ENCODE measurements around the gene ASPHD1.
"Not testable (repeated sequence)": the region's sequence is repeated elsewhere in the genome, so short reads cannot be mapped to it uniquely, and the experiment has no call there.

ASPHD1 gene

DNA sequence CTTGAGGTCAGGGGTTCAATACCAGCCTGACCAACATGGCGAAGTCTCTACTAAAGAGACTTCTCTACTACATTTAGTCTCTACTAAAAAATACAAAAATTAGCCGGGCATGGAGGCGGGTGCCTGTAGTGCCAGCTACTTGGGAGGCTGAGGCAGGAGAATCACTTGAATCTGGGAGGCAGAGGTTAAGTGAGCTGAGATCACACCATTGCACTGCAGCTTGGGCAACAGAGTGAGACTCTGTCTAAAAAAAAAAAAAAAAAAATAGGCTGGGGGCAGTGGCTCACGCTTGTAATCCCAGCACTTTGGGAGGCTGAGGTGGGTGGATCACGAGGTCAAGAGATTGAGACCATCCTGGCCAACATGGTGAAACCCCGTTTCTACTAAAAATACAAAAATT lies 9.6 kb downstream of the ASPHD1 start:
- not testable (repeated sequence) for DNase-seq

DNA sequence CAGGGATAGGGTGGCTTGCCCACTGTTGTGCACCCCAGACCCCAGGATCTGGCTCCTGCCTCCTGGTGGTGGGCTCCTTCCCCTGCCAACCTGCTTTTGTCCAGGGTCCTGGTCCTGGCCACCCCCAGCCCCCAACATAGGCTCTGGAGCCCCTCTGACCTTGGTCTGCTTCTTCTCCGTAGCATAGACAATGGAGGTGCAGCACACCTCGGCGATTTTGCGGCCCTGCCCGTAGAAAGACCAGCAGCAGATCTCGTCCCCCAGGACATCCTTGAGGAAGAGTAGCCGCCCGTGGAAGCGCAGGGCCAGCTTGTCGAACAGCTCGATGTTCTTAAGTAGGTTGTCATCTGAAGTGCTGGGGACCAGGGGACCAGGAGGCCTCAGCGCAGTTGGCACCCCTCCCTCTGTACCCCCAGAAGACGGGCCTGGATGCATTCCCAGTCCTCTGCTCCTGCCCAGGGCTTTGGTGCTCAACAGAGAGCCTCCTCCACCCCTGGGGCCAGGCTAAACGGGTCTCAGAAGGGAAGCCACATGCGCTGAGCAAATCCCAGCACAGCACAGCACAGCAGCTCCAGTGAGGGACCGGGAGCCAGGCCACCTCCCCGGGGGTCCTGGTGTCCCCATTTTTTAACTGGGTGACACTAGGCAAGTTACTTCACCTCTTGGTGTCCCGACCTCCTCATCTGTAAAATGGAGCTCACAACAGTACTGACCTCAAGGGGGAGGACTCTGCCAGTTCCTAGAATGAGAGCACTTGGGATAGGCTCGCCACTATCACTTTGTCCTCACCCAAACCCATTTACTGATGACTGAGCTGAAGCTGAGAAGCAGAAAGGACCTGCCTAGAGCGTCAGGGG lies 10.8 kb downstream of the ASPHD1 start:
- no peak for DNase-seq

- no peak for DNase-seq
Observed at GRCh38 chr16:29911676-29912010, 11.4 kb downstream of the ASPHD1 start.

DNA sequence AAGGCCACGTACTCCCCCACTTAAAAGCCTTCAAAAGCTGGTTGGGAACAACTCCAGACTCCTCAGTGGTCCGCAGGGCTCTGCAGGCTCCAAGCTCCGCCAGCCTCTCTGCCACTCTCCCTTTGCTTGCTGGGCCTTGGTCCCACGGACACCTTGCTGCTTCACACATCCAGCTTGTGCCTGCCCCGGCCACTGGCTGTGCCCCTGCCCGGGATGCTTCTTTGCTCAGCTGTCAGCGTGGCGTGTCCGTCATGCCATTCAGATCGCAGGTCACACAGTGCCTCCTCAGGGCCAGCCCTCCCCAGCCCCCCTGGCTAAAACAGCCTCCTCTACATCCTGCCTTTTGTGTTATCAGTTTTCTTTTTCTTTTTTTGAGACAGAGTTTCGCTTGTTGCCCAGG lies 11.8 kb downstream of the ASPHD1 start:
- DNase-seq, result no peak

DNA sequence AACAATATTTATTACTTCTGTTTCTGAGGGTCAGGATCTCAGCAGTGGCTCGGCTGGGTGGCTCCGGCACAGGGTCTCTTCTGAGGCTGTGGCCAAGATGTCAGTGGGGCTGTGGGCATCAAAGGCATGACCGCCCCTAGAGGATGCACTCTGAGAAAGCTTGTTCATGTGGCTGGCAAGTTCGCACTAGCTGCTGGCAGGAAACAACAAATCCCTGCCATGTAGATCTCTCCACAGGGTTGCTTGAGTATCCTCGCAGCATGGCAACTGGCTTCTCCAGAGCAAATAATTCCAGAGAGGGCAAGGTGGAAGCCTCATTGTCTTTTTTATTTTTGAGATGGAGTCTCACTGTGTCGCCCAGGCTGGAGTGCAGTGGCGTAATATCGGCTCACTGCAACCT lies 13.2 kb downstream of the ASPHD1 start:
- DNase-seq, result no peak

DNA sequence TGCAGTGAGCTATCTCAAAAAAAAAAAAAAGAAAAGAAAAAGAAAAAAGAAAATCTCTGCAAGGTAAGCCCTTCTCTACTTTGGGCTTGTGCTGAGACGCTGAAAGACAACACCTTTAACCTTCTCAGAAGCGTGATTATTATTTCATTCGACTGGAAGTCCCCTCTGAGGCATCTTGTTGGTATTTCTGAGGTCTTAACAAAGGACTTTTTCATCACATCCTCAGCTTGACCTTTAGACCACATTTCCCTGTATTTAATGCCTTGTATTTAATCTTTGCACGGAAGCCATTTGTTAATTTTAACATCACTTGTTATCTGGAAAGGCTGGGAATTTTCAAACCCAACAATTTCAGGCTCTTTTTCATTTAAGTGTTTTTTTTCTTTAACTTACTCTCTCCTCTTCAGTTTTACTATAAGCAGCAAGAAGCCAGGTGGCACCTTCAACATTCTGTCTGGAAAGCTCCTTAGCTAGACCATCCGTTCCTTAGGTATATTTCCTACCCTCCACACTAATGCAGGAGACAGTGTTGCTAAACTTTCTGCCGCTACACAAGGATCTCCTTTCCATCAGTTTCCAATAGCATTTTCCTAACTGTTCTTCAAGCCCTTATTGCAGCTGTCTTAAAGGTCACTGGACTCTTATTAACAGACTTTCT lies 15.4 kb downstream of the ASPHD1 start:
- DNase-seq, result no peak

DNA sequence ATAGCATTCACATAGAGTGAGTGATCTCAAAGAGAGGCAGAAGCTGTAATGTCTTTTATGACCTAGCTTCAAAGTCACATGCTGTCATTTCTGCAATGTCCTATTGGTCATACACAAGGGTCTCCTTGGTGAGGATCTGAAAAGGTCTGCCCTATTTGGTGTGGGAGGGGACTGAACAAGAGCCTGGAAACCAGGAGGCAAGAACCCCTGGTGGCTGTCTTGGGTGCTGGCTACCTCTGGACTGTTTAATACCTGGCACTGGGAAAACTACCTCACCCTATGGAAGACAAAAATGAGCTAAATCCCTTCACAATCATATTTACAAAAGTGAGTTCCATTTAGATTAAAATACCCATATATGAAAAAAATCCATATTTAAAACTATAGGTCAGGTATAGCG lies 16.7 kb downstream of the ASPHD1 start:
- DNase-seq, result no peak

GRCh38 chr16:29920288-29921033 lies 20.2 kb downstream of the ASPHD1 start:
- DNase-seq, result no peak

DNA sequence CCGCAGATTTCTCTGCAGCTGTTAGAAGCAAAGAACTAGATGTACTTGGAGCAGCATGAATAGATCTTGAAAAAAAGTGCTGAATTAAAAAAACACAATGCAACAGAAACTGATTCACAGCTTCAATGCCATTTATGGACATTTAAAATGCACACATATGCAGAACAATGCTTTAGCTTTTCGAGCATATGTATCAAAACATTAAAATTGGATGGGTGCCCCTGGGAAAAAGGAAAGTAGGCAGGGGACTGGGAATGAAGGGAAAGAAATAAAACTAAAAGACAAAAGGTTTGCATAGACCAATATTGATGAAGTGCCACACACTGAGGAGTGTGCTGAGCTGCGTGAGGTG lies 20.7 kb downstream of the ASPHD1 start:
- DNase-seq, result no peak

- DNase-seq, result no peak
Observed at GRCh38 chr16:29922326-29922725, 22.0 kb downstream of the ASPHD1 start.

DNA sequence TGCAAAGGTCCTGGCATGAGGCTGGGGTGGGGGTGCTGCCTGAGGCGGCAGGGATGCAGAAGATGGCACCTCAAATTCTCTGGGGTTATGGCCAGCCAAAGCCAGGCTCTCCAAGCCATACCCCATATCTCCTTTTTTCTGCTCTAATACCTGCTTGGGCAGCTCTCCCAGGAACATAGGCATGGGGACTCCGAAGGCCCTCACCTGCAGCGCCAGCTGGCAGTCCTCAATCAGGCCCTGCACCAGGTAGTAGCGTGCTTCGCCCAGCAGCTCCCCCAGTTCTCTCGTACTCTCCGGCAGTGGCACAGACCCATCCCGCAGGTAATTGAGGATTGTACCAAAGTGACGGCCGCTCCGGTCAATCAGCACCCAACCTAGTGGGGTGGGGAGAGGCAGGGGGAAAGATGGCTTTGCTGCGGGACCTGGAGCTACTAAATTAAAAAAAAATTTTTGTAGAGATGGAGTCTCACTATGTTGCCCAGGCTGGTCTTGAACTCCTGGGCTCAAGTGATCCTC lies 22.8 kb downstream of the ASPHD1 start:
- DNase-seq, result no peak

- DNase-seq, result no peak
Observed at GRCh38 chr16:29925105-29925756, 24.9 kb downstream of the ASPHD1 start.

GRCh38 chr16:29925781-29926710 lies 25.8 kb downstream of the ASPHD1 start, which contains the start of gene KCTD13:
Gene KCTD13 (minus strand): TSS chr16:29926226. CDS start chr16:29926033, 193 bp downstream.
- DNase-seq, result peak; percentile 76 to 78

- DNase-seq, result no peak
Observed at GRCh38 chr16:29926711-29927052, 26.4 kb downstream of the ASPHD1 start.

DNA sequence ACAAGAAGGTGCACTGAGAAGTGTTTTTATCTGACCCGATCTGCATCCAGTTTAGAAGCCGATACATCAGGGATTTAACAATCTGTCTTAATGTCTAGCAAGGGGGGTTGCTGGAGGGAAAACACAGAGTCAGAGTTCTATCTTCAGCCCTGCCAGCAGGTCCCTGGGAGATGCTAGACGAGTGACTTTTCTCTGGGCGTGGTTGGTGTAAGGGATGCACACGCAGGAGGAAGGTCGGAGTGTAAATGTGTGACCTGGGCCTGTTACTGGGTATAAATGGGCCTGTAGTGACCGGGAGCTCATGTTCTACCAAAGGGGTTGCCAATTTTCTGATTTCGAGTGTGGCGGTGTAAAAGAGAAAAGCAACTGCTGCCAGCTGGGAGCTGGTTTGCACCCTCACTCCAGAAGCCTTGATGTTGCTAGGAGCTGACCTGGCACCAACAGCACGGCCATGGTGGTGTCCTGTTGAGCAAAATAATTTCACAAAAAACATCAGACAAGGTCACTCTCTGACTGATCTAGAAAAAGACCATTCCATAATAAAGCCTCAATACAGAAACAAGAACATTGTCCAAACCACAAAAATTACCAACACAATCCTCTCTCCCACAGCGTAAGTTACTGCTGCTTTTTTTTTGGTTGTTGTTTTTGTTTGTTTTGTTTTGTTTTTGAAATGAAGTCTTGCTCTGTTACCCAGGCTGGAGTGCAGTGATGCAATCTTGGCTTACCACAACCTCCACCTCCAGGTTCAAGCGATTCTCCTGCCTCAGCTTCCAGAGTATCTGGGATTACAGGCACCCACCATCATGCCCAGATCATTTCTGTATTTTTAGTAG lies 27.0 kb downstream of the ASPHD1 start:
- no peak for DNase-seq

- DNase-seq, result not testable (repeated sequence)
Observed at GRCh38 chr16:29931750-29932149, 31.5 kb downstream of the ASPHD1 start.

GRCh38 chr16:29940656-29941055 lies 40.4 kb downstream of the ASPHD1 start:
- DNase-seq, result no peak

GRCh38 chr16:29943846-29944799 lies 43.8 kb downstream of the ASPHD1 start:
- no peak for DNase-seq

DNA sequence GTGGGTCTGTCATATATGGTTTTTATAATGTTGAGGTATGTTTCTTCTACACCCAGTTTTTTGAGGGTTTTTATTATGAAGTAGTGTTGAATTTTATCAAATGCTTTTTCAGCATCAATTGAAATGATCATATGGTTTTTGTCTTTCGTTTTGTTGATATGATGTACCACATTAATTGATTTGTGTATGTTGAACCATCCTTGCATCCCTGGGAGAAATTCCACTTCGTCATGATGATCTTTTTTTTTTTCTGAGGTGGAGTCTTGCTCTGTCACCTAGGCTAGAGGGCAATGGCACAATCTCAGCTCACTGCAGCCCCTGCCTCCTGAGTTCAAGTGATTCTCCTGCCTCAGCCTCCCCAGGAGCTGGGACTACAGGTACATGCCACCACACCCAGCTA lies 47.6 kb downstream of the ASPHD1 start:
- no peak for DNase-seq

All from activated CD4-positive, alpha-beta T cell treated with anti-CD3 and anti-CD28 coated beads, Interleukin-2, amount 50 U/mL, for 4 hours (primary cell).